ENCODE results near the gene NEK6.
A peak's percentile ranks its signal among the peaks of the same experiment; 100 is the strongest.

Gene NEK6

DNA sequence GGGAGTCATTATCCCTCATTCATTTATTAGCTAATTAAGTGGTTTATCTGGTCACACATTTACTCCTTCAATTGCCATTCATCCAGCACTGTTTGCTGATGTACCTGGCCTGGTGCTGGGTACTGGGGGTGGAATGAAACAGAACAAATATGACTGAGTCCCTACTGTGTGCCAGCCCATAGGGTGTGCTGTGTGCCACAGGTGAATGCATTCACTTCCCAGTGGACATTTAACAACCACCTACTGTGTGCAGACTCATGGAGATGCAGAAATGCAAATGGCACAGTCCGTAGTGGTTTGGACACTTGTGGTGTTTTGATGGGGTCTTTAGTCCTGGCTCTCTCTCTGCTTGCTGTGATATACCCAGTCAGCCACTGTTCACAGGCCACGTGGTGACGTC lies 10.5 kb downstream of the NEK6 start:
- no peak for DNase-seq
- no peak overlapping the region for H2BK120ac ChIP-seq (ENCODE audit: low read depth, low read length)

DNA sequence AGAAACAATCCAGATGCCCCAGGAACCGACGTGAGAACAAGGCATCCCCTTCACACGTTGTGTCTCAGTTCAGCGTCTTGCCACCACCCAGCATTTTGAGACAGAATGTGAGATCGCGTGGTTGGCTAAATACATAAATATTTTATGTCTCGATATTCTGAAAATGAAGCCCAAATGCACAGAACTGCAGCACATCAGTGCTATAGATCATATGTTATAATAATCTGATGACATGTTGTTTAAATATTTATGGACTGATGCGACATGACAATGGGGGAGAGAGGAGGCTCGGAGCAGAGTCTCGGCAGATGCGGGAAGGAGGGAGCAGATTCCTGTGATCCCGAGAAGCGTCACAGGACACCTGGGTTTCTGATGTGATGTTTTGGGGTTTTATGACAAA lies 10.9 kb downstream of the NEK6 start:
- Histone ChIP-seq H3K4ac (ENCODE audit: low read depth in 1 of 2, low read length in 2 of 2) (no peak overlapping the region), H3K36me3 (ENCODE audit: control insufficient read depth in 1 of 2, insufficient read depth in 2 of 2, low read depth in 1 of 2, low read length in 2 of 2) (peaks cover 62 to 78% of the 10 kb centered on the region in 2 experiments), H2BK15ac (ENCODE audit: low read depth, poor library complexity, severe bottlenecking) (no peak overlapping the region), H2BK12ac (ENCODE audit: low read length in 2 of 2) (peak overlapping the region; percentile 10 to 22), H3K27me3 (ENCODE audit: control insufficient read depth in 1 of 2, insufficient read depth in 1 of 2, low read length in 2 of 2) (no peaks in the 10 kb centered on the region), H3K4me2 (ENCODE audit: low read length, poor library complexity, severe bottlenecking) (no peak overlapping the region), H2BK120ac (ENCODE audit: low read depth, low read length) (no peak overlapping the region), H3K18ac (ENCODE audit: low read depth in 1 of 2, low read length in 2 of 2) (no peak overlapping the region), H2BK5ac (ENCODE audit: low read depth, low read length, poor library complexity, severe bottlenecking) (no peak overlapping the region), H3K79me1 (replicated peaks; ENCODE audit: low read length, poor library complexity, severe bottlenecking) (no peaks in the 10 kb centered on the region), H2AFZ (ENCODE audit: low read depth, low read length) (no peak overlapping the region), H3K27ac (ENCODE audit: low read length, poor library complexity, severe bottlenecking) (peak overlapping the region; percentile 88), H4K91ac (ENCODE audit: low read length) (no peak overlapping the region), H3K23ac (ENCODE audit: low read length in 2 of 2) (no peak overlapping the region), H4K8ac (ENCODE audit: low read length) (no peak overlapping the region), H3K9ac (ENCODE audit: low read length) (no peak overlapping the region), H3K14ac (ENCODE audit: low read length in 2 of 2) (no peak overlapping the region), H2AK5ac (ENCODE audit: low read length, severe bottlenecking) (no peak overlapping the region), H3K9me3 (ENCODE audit: control insufficient read depth, low read length) (no peaks in the 10 kb centered on the region), H3K4me3 (ENCODE audit: insufficient read depth in 1 of 2, low read depth in 1 of 2, low read length in 2 of 2) (no peak overlapping the region), H3K4me1 (ENCODE audit: control insufficient read depth, insufficient read depth, low read depth, low read length) (peaks cover 76% of the 10 kb centered on the region)
- WGBS, result 79% methylated on average over 10 of the region's 13 CpGs
- DNase-seq, result no peak

More for the DNA sequence above, 10.5 kb downstream of the NEK6 start:
- Histone ChIP-seq H3K14ac (ENCODE audit: low read length in 2 of 2) (peak overlapping the region in 1 of 2 experiments; percentile 48), H4K8ac (ENCODE audit: low read length) (no peak overlapping the region), H3K4ac (ENCODE audit: low read depth in 1 of 2, low read length in 2 of 2) (peak overlapping the region in 1 of 2 experiments; percentile 32), H3K27ac (ENCODE audit: low read length, poor library complexity, severe bottlenecking) (peak overlapping the region; percentile 88), H3K79me1 (replicated peaks; ENCODE audit: low read length, poor library complexity, severe bottlenecking) (no peaks in the 10 kb centered on the region), H3K4me1 (ENCODE audit: control insufficient read depth, insufficient read depth, low read depth, low read length) (peaks cover 77% of the 10 kb centered on the region), H3K27me3 (ENCODE audit: control insufficient read depth in 1 of 2, insufficient read depth in 1 of 2, low read length in 2 of 2) (no peaks in the 10 kb centered on the region), H2BK12ac (ENCODE audit: low read length in 2 of 2) (peak overlapping the region in 1 of 2 experiments; percentile 48), H3K9ac (ENCODE audit: low read length) (no peak overlapping the region), H3K4me3 (ENCODE audit: insufficient read depth in 1 of 2, low read depth in 1 of 2, low read length in 2 of 2) (no peak overlapping the region), H2BK15ac (ENCODE audit: low read depth, poor library complexity, severe bottlenecking) (no peak overlapping the region), H2BK5ac (ENCODE audit: low read depth, low read length, poor library complexity, severe bottlenecking) (no peak overlapping the region), H2AK5ac (ENCODE audit: low read length, severe bottlenecking) (peak overlapping the region; percentile 19), H3K23ac (ENCODE audit: low read length in 2 of 2) (no peak overlapping the region), H2AFZ (ENCODE audit: low read depth, low read length) (no peak overlapping the region), H4K91ac (ENCODE audit: low read length) (no peak overlapping the region), H3K4me2 (ENCODE audit: low read length, poor library complexity, severe bottlenecking) (no peak overlapping the region), H3K36me3 (ENCODE audit: control insufficient read depth in 1 of 2, insufficient read depth in 2 of 2, low read depth in 1 of 2, low read length in 2 of 2) (peaks cover 62 to 81% of the 10 kb centered on the region in 2 experiments), H3K18ac (ENCODE audit: low read depth in 1 of 2, low read length in 2 of 2) (peak overlapping the region in 1 of 2 experiments; percentile 37), H3K9me3 (ENCODE audit: control insufficient read depth, low read length) (no peaks in the 10 kb centered on the region)
- 73% methylated on average over 3 of the region's 3 CpGs for WGBS

DNA sequence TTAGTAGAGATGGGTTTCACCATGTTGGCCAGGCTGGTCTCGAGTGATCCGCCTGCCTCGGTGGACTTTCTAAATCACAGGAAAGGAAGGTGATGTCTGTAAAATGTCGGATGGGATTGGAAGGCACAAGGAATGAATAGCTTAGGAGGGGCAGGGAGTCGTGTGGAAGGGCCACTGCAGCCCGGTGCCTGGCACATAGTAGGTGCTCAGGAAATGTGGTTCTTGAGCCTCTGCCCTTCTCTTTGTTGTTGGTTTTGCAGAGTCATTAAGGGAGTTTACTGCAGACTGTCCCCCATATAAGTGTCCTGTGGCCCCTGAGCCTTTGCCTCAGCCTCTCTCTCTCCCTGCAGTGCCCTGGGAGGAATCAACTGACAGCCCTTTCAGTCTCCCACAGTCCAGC lies 11.8 kb downstream of the NEK6 start:
- 95% methylated on average over 6 of the region's 6 CpGs for WGBS
- Histone ChIP-seq H3K14ac (ENCODE audit: low read length in 2 of 2) (no peak overlapping the region), H3K27ac (ENCODE audit: low read length, poor library complexity, severe bottlenecking) (no peak overlapping the region), H3K18ac (ENCODE audit: low read depth in 1 of 2, low read length in 2 of 2) (peak overlapping the region; percentile 39 to 68), H2AFZ (ENCODE audit: low read depth, low read length) (no peak overlapping the region), H3K79me1 (replicated peaks; ENCODE audit: low read length, poor library complexity, severe bottlenecking) (no peaks in the 10 kb centered on the region), H2BK15ac (ENCODE audit: low read depth, poor library complexity, severe bottlenecking) (no peak overlapping the region), H3K4ac (ENCODE audit: low read depth in 1 of 2, low read length in 2 of 2) (peak overlapping the region in 1 of 2 experiments; percentile 13), H3K4me3 (ENCODE audit: insufficient read depth in 1 of 2, low read depth in 1 of 2, low read length in 2 of 2) (no peak overlapping the region), H2BK5ac (ENCODE audit: low read depth, low read length, poor library complexity, severe bottlenecking) (no peak overlapping the region), H3K9me3 (ENCODE audit: control insufficient read depth, low read length) (no peaks in the 10 kb centered on the region), H2BK120ac (ENCODE audit: low read depth, low read length) (no peak overlapping the region), H3K9ac (ENCODE audit: low read length) (no peak overlapping the region), H3K4me1 (ENCODE audit: control insufficient read depth, insufficient read depth, low read depth, low read length) (peaks cover 75% of the 10 kb centered on the region), H3K27me3 (ENCODE audit: control insufficient read depth in 1 of 2, insufficient read depth in 1 of 2, low read length in 2 of 2) (no peaks in the 10 kb centered on the region), H3K36me3 (ENCODE audit: control insufficient read depth in 1 of 2, insufficient read depth in 2 of 2, low read depth in 1 of 2, low read length in 2 of 2) (peaks cover 63 to 70% of the 10 kb centered on the region in 2 experiments), H4K91ac (ENCODE audit: low read length) (no peak overlapping the region), H4K8ac (ENCODE audit: low read length) (no peak overlapping the region), H3K23ac (ENCODE audit: low read length in 2 of 2) (no peak overlapping the region), H2AK5ac (ENCODE audit: low read length, severe bottlenecking) (no peak overlapping the region), H3K4me2 (ENCODE audit: low read length, poor library complexity, severe bottlenecking) (no peak overlapping the region), H2BK12ac (ENCODE audit: low read length in 2 of 2) (no peak overlapping the region)
- no peak for DNase-seq

DNA sequence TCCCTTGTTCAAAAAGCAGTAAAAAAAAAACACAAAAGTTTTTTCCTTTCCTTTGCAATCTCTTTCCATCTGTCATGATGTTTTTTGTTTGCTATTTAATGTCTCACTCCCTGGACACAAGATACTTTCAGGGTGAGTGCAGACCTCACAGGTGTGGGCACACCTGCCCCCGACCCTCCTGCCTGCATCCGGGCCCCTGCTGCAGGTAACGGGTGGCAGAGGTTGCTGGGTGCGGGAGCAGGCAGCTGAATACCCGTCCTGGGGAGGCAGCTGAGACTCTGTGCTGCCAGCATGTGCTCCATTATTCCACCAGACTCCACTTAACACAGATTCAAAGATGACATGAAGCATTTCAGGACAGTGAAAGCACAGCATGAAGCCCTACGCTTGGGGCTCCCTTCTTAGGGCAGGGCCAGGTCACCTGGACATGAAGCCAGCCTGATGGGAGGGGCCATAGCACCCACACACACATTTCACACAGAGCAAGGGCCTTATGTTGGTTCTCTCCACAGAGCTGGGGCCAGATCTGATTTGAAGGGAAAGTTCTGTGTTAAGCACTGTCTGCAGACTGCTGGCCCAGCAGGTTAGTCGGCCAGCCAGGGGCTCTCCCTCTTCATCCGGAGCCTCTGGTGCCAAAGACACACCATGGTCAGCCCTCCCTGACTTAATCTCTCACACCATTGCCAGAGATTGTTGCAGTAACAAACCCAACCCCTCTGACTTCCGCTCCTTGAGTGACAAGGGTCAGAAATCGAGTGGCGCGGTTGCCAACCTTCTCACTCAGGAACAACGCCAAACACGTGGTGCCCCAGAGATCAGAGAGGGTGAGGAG lies 13.0 kb downstream of the NEK6 start:
- peak overlapping the region in 1 of 2 experiments; percentile 5 for H3K14ac ChIP-seq (ENCODE audit: low read length in 2 of 2)
- no peak overlapping the region for H2BK5ac ChIP-seq (ENCODE audit: low read depth, low read length, poor library complexity, severe bottlenecking)
- H3K18ac ChIP-seq (ENCODE audit: low read depth in 1 of 2, low read length in 2 of 2), result peak overlapping the region in 1 of 2 experiments; percentile 25
- no peak for DNase-seq
- H4K91ac ChIP-seq (ENCODE audit: low read length), result peak overlapping the region; percentile 1
- H3K4me2 ChIP-seq (ENCODE audit: low read length, poor library complexity, severe bottlenecking), result no peak overlapping the region
- no peak overlapping the region for H2BK15ac ChIP-seq (ENCODE audit: low read depth, poor library complexity, severe bottlenecking)
- no peak overlapping the region for H2BK120ac ChIP-seq (ENCODE audit: low read depth, low read length)
- no peaks in the 10 kb centered on the region for H3K79me1 ChIP-seq (replicated peaks; ENCODE audit: low read length, poor library complexity, severe bottlenecking)
- no peaks in the 10 kb centered on the region for H3K27me3 ChIP-seq (ENCODE audit: control insufficient read depth in 1 of 2, insufficient read depth in 1 of 2, low read length in 2 of 2)
- no peak overlapping the region for H3K4ac ChIP-seq (ENCODE audit: low read depth in 1 of 2, low read length in 2 of 2)
- H3K4me1 ChIP-seq (ENCODE audit: control insufficient read depth, insufficient read depth, low read depth, low read length), result peaks cover 77% of the 10 kb centered on the region
- no peak overlapping the region for H2AK5ac ChIP-seq (ENCODE audit: low read length, severe bottlenecking)
- peak overlapping the region; percentile 11 for H3K9ac ChIP-seq (ENCODE audit: low read length)
- peak overlapping the region; percentile 50 for H4K8ac ChIP-seq (ENCODE audit: low read length)
- H2AFZ ChIP-seq (ENCODE audit: low read depth, low read length), result no peak overlapping the region
- H3K9me3 ChIP-seq (ENCODE audit: control insufficient read depth, low read length), result no peaks in the 10 kb centered on the region
- WGBS, result 97% methylated on average over 14 of the region's 14 CpGs
- peak overlapping the region in 1 of 2 experiments; percentile 50 for H3K23ac ChIP-seq (ENCODE audit: low read length in 2 of 2)
- no peak overlapping the region for H2BK12ac ChIP-seq (ENCODE audit: low read length in 2 of 2)
- H3K36me3 ChIP-seq (ENCODE audit: control insufficient read depth in 1 of 2, insufficient read depth in 2 of 2, low read depth in 1 of 2, low read length in 2 of 2), result peaks cover 67 to 74% of the 10 kb centered on the region in 2 experiments
- no peak overlapping the region for H3K27ac ChIP-seq (ENCODE audit: low read length, poor library complexity, severe bottlenecking)
- H3K4me3 ChIP-seq (ENCODE audit: insufficient read depth in 1 of 2, low read depth in 1 of 2, low read length in 2 of 2), result no peak overlapping the region

Data from mesenchymal stem cell (in vitro differentiated cells and primary cell).